Right lobe of liver (tissue), 6 donors: ENCODE results near the gene ACO2. TPM values are rescaled to one million over a fixed set of nuclear protein-coding genes. Genes with fewer than 3 reads are reported as not detected.

ENCODE experiments used
- ATAC-seq, 4 donors: fragments of 200-7000 bp; cut with Tn5 transposase; one replicate each; pipeline ENCODE4 v1.9.1; 2020; ENCODE audit warnings: mild to moderate bottlenecking in 4 of 4, moderate library complexity in 4 of 4
- DNase-seq, 3 donors: peaks; one replicate each; pipeline ENCODE4 v3.0.0-alpha.2; 2020
- H3K27ac ChIP-seq, 3 donors: fragments of 200-600 bp; one replicate each; pipeline ENCODE4 v1.8.0; 2022
- H3K27me3 ChIP-seq, 2 donors: fragments of 200-600 bp; one replicate each; pipeline ENCODE4 v1.8.0; 2022
- H3K36me3 ChIP-seq, 4 donors: fragments of 200-600 bp; sonication (generic) in 1 of 4; one replicate each; pipeline versions ENCODE4 v1.5.1 to v1.8.0; 2017 to 2022; ENCODE audit warnings: control low read depth in 1 of 4
- H3K4me1 ChIP-seq, 4 donors: fragments of 200-600 bp; sonication (generic) in 1 of 4; one replicate each; pipeline versions ENCODE4 v1.5.1 to v1.8.0; 2017 to 2022; ENCODE audit warnings: control low read depth in 1 of 4
- H3K4me3 ChIP-seq, 3 donors: fragments of 200-600 bp; one replicate each; pipeline ENCODE4 v1.8.0; 2022
- H3K9me3 ChIP-seq, 4 donors: fragments of 200-600 bp; sonication (generic) in 1 of 4; one replicate each; pipeline versions ENCODE4 v1.5.1 to v1.8.0; 2017 to 2022; ENCODE audit warnings: control low read depth in 1 of 4
- POLR2A ChIP-seq: fragments of 450-650 bp; IDR thresholded peaks from one replicate; pipeline ENCODE4 v1.6.1; 2017; ENCODE audit warnings: antibody characterized with exemption, mild to moderate bottlenecking
- WGBS: methylation state at CpG from one replicate; pipeline ENCODE4 v1.1.6; 2018; ENCODE audit warnings: low coverage, low lambda C conversion rate; ENCODE audit not compliant: insufficient coverage; ENCODE audit errors: missing lambda C conversion rate; 5-methylcytosine and 5-hydroxymethylcytosine counted together
- intact Hi-C, 2 donors: fragments of 100-400 bp; cut with DNase I; formaldehyde crosslinking; loops; one replicate each; pipeline versions ENCODE4 v1.11.2 to v1.14.1; 2022
- total RNA-seq, 6 experiments: library from RNA; depleted of rRNA in 2 of 6; stranded (reverse); fragments of >200 nt in 2 of 6; fragmentation: NEBNext Ultra II Directional in 3 of 6; extraction: Animal tissue kit (Norgen Biotek cat#: 25700) in 3 of 6; gene quantifications; one replicate each; pipeline versions ENCODE4 v1.1.0 to v1.2.4, GENCODE V29; 2016 to 2023
- TF ChIP-seq, protein P1 (sequence below), 4 donors: fragments of 200-600 bp in 3 of 4; fragments of 450-650 bp in 1 of 4; IDR thresholded peaks; one replicate each; pipeline versions ENCODE4 v1.5.1 to v1.8.0; 2016 to 2022; ENCODE audit warnings: antibody characterized with exemption in 4 of 4, mild to moderate bottlenecking in 2 of 4
- donor health status: DM: no; HTN: yes; CAD: no.
- donor health status: DM: no; HTN: no; CAD: no.
- donor health status: DM: no; HTN: no; CAD: no.
- donor health status: DM: no; HTN: yes; CAD: no.
- donor health status: DM: no; HTN: yes; CAD: no.

Gene ACO2
- total RNA-seq, 6 experiments from 2014 or later = 62.6 to 135 (median 66.8) TPM

DNA sequence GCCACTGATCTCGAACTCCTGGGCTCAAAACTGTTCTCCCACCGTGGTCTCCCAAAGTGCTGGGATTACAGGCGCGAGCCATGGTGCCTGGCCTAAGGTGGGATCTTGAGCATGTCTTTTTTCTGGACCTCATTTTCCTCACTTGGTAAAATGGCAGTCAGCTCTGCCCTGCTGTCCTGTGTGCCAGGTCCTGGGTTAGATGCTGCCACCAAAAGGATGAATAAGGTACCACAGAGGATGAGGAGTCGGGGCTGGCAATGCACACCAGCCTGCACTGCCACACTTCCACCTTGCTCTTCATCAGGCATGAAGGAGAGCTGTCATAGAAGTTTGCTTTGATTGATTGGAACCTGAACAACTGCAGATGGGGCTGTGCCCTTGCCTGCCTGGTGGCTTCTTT lies 32.3 kb downstream of the ACO2 start:
- no peaks in the 10 kb centered on the region for H3K27me3 ChIP-seq
- H3K9me3 ChIP-seq = no peaks in the 10 kb centered on the region
- no peak for TF ChIP-seq POLR2A
- TF ChIP-seq, protein P1, sequence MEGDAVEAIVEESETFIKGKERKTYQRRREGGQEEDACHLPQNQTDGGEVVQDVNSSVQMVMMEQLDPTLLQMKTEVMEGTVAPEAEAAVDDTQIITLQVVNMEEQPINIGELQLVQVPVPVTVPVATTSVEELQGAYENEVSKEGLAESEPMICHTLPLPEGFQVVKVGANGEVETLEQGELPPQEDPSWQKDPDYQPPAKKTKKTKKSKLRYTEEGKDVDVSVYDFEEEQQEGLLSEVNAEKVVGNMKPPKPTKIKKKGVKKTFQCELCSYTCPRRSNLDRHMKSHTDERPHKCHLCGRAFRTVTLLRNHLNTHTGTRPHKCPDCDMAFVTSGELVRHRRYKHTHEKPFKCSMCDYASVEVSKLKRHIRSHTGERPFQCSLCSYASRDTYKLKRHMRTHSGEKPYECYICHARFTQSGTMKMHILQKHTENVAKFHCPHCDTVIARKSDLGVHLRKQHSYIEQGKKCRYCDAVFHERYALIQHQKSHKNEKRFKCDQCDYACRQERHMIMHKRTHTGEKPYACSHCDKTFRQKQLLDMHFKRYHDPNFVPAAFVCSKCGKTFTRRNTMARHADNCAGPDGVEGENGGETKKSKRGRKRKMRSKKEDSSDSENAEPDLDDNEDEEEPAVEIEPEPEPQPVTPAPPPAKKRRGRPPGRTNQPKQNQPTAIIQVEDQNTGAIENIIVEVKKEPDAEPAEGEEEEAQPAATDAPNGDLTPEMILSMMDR (IDR thresholded peaks at IDR 0.05) = peak in 3 of 4 donors; percentile 19 to 40 (median 20)
- 89% methylated on average over 5 of the region's 5 CpGs for WGBS
- H3K4me1 ChIP-seq = peaks cover 0 to 27% (median 5%) of the 10 kb centered on the region in 4 donors
- H3K36me3 ChIP-seq = peaks cover 3 to 39% (median 18%) of the 10 kb centered on the region in 4 donors
- H3K27ac ChIP-seq = peak overlapping the region in 1 of 3 donors; percentile 53
- intact Hi-C loops = no loop called here
- ATAC-seq = peak; percentile 45 to 72 (median 62)
- DNase-seq = no peak
- no peak overlapping the region for H3K4me3 ChIP-seq

DNA sequence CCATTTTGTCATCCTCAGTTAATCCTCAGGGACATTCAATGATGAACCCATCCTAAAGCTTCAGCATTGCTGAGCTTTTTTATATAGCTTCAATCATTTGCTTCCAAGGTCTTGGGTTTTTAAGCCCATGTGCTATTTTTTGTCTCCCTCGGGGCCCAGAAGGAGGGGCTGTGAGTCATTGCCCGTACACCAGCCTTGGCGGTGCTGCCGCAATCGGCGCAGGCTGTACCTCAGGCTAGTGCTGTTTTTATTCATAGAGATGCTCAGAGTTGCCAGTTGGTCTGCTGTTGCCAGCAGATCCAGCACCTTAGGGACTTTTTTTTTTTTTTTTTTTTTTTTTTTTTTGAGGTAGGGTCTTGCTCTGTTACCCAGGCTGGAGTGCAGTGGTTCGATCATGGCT lies 35.5 kb downstream of the ACO2 start:
- peaks cover 0 to 17% (median 5%) of the 10 kb centered on the region in 4 donors for H3K4me1 ChIP-seq
- no peak for ATAC-seq
- H3K9me3 ChIP-seq = no peaks in the 10 kb centered on the region
- TF ChIP-seq, protein P1 (IDR thresholded peaks at IDR 0.05) = no peak
- TF ChIP-seq POLR2A = no peak
- H3K4me3 ChIP-seq = no peak overlapping the region
- WGBS = 87% methylated on average over 4 of the region's 7 CpGs
- DNase-seq = no peak
- peaks cover 3 to 61% (median 27%) of the 10 kb centered on the region in 4 donors for H3K36me3 ChIP-seq
- H3K27me3 ChIP-seq = no peaks in the 10 kb centered on the region
- intact Hi-C loops = no loop called here
- no peak overlapping the region for H3K27ac ChIP-seq

DNA sequence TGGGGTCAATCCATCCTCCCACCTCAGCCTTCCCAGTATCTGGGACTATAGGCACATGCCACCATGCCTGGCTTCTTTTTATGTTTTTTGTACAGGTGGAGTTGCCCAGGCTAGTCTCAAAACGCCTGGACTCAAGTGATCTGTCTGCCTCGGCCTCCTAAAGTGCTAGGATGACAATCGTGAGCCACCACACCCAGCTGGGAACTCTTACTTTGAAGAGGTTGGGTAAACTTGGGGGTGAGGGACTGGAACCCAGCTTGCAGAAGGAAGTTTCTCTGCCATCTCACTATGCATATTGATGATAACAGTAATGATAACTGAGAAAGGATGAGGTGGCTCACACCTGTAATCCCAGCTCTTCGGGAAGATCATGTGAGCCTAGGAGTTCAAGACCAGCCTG lies 35.9 kb downstream of the ACO2 start:
- Histone ChIP-seq H3K4me1 (peaks cover 0 to 13% (median 4%) of the 10 kb centered on the region in 4 donors), H3K36me3 (peaks cover 3 to 61% (median 27%) of the 10 kb centered on the region in 4 donors), H3K27me3 (no peaks in the 10 kb centered on the region), H3K4me3 (no peak overlapping the region), H3K9me3 (no peaks in the 10 kb centered on the region), H3K27ac (no peak overlapping the region)
- intact Hi-C loops = no loop called here
- 86% methylated on average over 2 of the region's 4 CpGs for WGBS
- ATAC-seq (no peak), DNase-seq (no peak)
- TF ChIP-seq, protein P1 (IDR thresholded peaks at IDR 0.05) = no peak

DNA sequence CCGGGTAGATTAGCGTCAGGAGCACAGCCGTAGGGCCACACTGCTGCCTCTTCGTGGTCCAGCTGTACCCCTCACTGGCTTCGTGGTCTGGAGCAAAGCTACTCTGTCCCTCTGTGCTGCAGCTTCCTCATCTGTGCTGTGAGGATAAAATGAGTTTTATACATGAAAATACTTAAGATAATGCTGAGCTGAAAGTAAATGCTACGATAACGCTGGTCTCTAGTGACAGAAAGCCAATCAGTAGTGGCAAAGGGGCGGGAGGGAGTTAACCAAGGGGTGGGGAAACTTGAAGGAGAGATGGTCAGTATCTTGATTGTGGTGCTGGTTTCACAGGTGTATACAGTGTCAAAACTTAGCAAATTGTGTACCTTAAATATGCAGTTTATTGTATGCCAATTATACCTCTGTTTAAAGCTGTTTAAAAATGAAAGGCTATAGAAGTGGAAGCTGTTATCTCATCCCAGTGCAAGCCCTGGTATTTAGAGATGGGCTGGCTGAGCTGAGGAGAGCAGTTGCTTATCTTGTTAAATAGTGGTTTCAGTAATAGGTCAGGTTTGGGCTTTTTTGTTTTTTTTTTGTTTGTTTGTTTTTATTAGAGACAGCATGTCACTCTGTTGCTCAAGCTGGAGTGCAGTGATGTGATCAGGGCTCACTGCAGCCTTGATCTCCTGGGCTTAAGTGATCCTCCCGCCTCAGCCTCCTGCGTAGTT lies 36.7 kb downstream of the ACO2 start:
- Histone ChIP-seq H3K4me3 (no peak overlapping the region), H3K27ac (no peak overlapping the region), H3K27me3 (no peaks in the 10 kb centered on the region), H3K4me1 (peaks cover 0 to 5% (median 0%) of the 10 kb centered on the region in 4 donors), H3K9me3 (no peaks in the 10 kb centered on the region), H3K36me3 (peaks cover 3 to 58% (median 23%) of the 10 kb centered on the region in 4 donors)
- intact Hi-C loops = no loop called here
- 91% methylated on average over 10 of the region's 10 CpGs for WGBS
- DNase-seq (no peak), ATAC-seq (no peak)
- TF ChIP-seq, protein P1 (IDR thresholded peaks at IDR 0.05) = no peak
- TF ChIP-seq POLR2A = no peak
